K562 (cell line): ENCODE measurements around the gene FXYD4. TPM values are rescaled to one million over a fixed set of nuclear protein-coding genes. Genes with fewer than 3 reads are reported as not detected.

Experiments used
- ATAC-seq: fragments of 200-7000 bp; cut with Tn5 transposase; 3 replicates; pipeline ENCODE4 v1.9.1; 2020; ENCODE audit warnings: moderate library complexity
- BruUV-seq: library from RNA; stranded (reverse); fragments of 400-500 nt; replicated peaks from 2 replicates; lab custom pipeline; 2021; lab: Mats Ljungman, UMichigan
- CTCF ChIA-PET: fragments of 300-600 bp; formaldehyde crosslinking; extraction: SDS; loops from one replicate; lab custom pipeline; 2021; ENCODE audit warnings: low intra/inter-chr PET ratio; lab: Yijun Ruan, JAX
- POLR2A ChIA-PET: fragments of 300-600, 350-650 bp; sonication (Branson Sonifier 250); formaldehyde crosslinking; extraction: SDS; loops from one replicate; lab custom pipeline; 2021; ENCODE audit warnings: antibody characterized with exemption, inconsistent platforms; lab: Yijun Ruan, JAX
- DNase-seq, 4 experiments: peaks; one replicate each; pipeline versions ENCODE4 v3.0.0 to v3.0.0-alpha.2; 2011 to 2018; ENCODE audit warnings: low spot score in 3 of 4, mixed read lengths in 3 of 4; ENCODE audit errors: extremely low read depth in 1 of 4
- FAIRE-seq: peaks from 2 replicates; lab custom pipeline; 2011; peaks lifted over from hg19 to GRCh38; lab: Jason Lieb, UNC
- H2AFZ ChIP-seq: 2 replicates; pipeline ENCODE4 v1.6.0; 2011; ENCODE audit warnings: low read depth, low read length, control low read depth, inconsistent platforms
- H3K27ac ChIP-seq: fragments of 200-600 bp; 3 replicates; pipeline ENCODE4 v1.8.0; 2011; ENCODE audit warnings: low read depth, mild to moderate bottlenecking, control low read depth, inconsistent platforms, low read length, moderate library complexity, mixed read lengths; ENCODE audit errors: extremely low read depth
- H3K27me3 ChIP-seq, 2 experiments: fragments of 300-600 bp in 1 of 2; 2 replicates in 1 of 2; 3 replicates in 1 of 2; pipeline versions ENCODE4 v1.6.0 to v1.8.0; 2011; ENCODE audit warnings: inconsistent platforms in 2 of 2, low read length in 2 of 2, mild to moderate bottlenecking in 1 of 2, mixed read lengths in 1 of 2, moderate library complexity in 1 of 2; ENCODE audit not compliant: control insufficient read depth in 2 of 2, insufficient read depth in 2 of 2
- H3K36me3 ChIP-seq: fragments of 300-600 bp; 3 replicates; pipeline ENCODE4 v1.8.0; 2011; ENCODE audit warnings: mild to moderate bottlenecking, low read length, inconsistent platforms; ENCODE audit not compliant: control insufficient read depth, insufficient read depth
- H3K4me1 ChIP-seq, 2 experiments: fragments of 200-600 bp in 1 of 2; replicated peaks in 1 of 2; 2 replicates in 1 of 2; 3 replicates in 1 of 2; pipeline versions ENCODE4 v1.5.1 to v1.8.0; 2011; ENCODE audit warnings: inconsistent platforms in 2 of 2, low read length in 2 of 2, mild to moderate bottlenecking in 1 of 2, mixed read lengths in 1 of 2, moderate library complexity in 1 of 2; ENCODE audit not compliant: control insufficient read depth in 2 of 2, insufficient read depth in 2 of 2
- H3K4me2 ChIP-seq: 2 replicates; pipeline ENCODE4 v1.6.1; 2011; ENCODE audit warnings: low read length, control low read depth, inconsistent platforms, mixed read lengths; ENCODE audit not compliant: insufficient read depth
- H3K4me3 ChIP-seq: fragments of 200-600 bp; sonication (generic), shearing (Covaris generic); 2 replicates; pipeline ENCODE4 v1.5.1; 2016; ENCODE audit warnings: control low read depth, inconsistent platforms
- H3K79me2 ChIP-seq: fragments of 200-600 bp; 3 replicates; pipeline ENCODE4 v1.8.0; 2011; ENCODE audit warnings: low read length, inconsistent platforms; ENCODE audit not compliant: control insufficient read depth, insufficient read depth
- H3K9ac ChIP-seq, 2 experiments: 2 replicates each; pipeline versions ENCODE4 v1.6.0 to v1.6.1; 2011; ENCODE audit warnings: low read depth in 2 of 2, low read length in 2 of 2, control low read depth in 1 of 2, inconsistent platforms in 1 of 2, mild to moderate bottlenecking in 1 of 2, mixed read lengths in 1 of 2; ENCODE audit not compliant: insufficient read depth in 1 of 2
- H3K9me1 ChIP-seq: one replicate; pipeline ENCODE4 v1.6.0; 2011; ENCODE audit warnings: inconsistent platforms, mild to moderate bottlenecking, low read length, moderate library complexity; ENCODE audit not compliant: control insufficient read depth, insufficient read depth
- H3K9me3 ChIP-seq: replicated peaks from 2 replicates; pipeline ENCODE4 v1.5.1; 2011; ENCODE audit warnings: low read depth, low read length, inconsistent platforms; ENCODE audit not compliant: control insufficient read depth, insufficient read depth
- H4K20me1 ChIP-seq: replicated peaks from 2 replicates; pipeline ENCODE4 v1.6.1; 2011; ENCODE audit warnings: low read length, inconsistent platforms, mixed read lengths; ENCODE audit not compliant: control insufficient read depth, insufficient read depth
- BHLHE40 ChIP-seq: IDR thresholded peaks from 2 replicates; pipeline ENCODE4 v1.6.1; 2011; ENCODE audit warnings: low read length, improper control_type of control experiment
- BRCA1 ChIP-seq, 2 experiments: fragments of 450-650 bp in 1 of 2; sonication (generic) in 1 of 2; formaldehyde crosslinking in 1 of 2; IDR thresholded peaks; 2 replicates each; pipeline versions ENCODE4 v1.5.0 to v1.6.1; 2017 to 2020; ENCODE audit warnings: mild to moderate bottlenecking in 1 of 2, missing genetic modification reagents in 1 of 2
- FOXK1 ChIP-seq: sonication (generic); formaldehyde crosslinking; IDR thresholded peaks from 2 replicates; pipeline ENCODE4 v1.8.0; 2022; ENCODE audit warnings: missing genetic modification reagents, mild to moderate bottlenecking, borderline replicate concordance
- HNRNPUL1 ChIP-seq: fragments of 200-400 bp; formaldehyde crosslinking; IDR thresholded peaks from 2 replicates; pipeline ENCODE4 v1.6.1; 2017; ENCODE audit warnings: low read length
- KLF1 ChIP-seq: fragments of 450-650 bp; IDR thresholded peaks from 2 replicates; pipeline ENCODE4 v1.6.1; 2016; ENCODE audit warnings: missing genetic modification characterization, missing compliant biosample characterization
- MTA3 ChIP-seq: fragments of 450-650 bp; formaldehyde crosslinking; IDR thresholded peaks from 2 replicates; pipeline ENCODE4 v1.6.1; 2017; ENCODE audit warnings: mild to moderate bottlenecking, borderline replicate concordance
- NR3C1 ChIP-seq: sonication (generic); formaldehyde crosslinking; IDR thresholded peaks from 2 replicates; pipeline ENCODE4 v1.8.1; 2022; ENCODE audit warnings: missing genetic modification reagents
- PCBP2 ChIP-seq: fragments of 200-400 bp; formaldehyde crosslinking; IDR thresholded peaks from 2 replicates; pipeline ENCODE4 v1.6.1; 2018; ENCODE audit warnings: low read length, low read depth, mild to moderate bottlenecking, moderate library complexity; ENCODE audit not compliant: poor library complexity, severe bottlenecking
- PHB2 ChIP-seq: fragments of 450-650 bp; IDR thresholded peaks from 2 replicates; pipeline ENCODE4 v1.6.1; 2017; ENCODE audit warnings: low read depth
- POLR3G ChIP-seq: IDR thresholded peaks from 2 replicates; pipeline ENCODE4 v1.6.1; 2011; ENCODE audit not compliant: insufficient read length, insufficient replicate concordance; ENCODE audit errors: extremely low read depth
- PTTG1 ChIP-seq: fragments of 450-650 bp; IDR thresholded peaks from 2 replicates; pipeline ENCODE4 v1.6.1; 2016; ENCODE audit warnings: low read depth, mild to moderate bottlenecking, missing genetic modification characterization, missing compliant biosample characterization
- RBM17 ChIP-seq: fragments of 200-400 bp; formaldehyde crosslinking; IDR thresholded peaks from 2 replicates; pipeline ENCODE4 v1.6.1; 2017; ENCODE audit warnings: low read depth, mild to moderate bottlenecking, low read length, borderline replicate concordance
- VEZF1 ChIP-seq: fragments of 200-800 bp; sonication (Bioruptor generic); IDR thresholded peaks from 2 replicates; pipeline ENCODE4 v1.6.1; 2017; ENCODE audit warnings: missing genetic modification characterization, missing compliant biosample characterization
- ZBTB26 ChIP-seq: fragments of 450-650 bp; formaldehyde crosslinking; IDR thresholded peaks from 2 replicates; pipeline ENCODE4 v1.4.0; 2022; ENCODE audit warnings: missing genetic modification characterization
- ZNF140 ChIP-seq: fragments of 250-450 bp; sonication (Bioruptor Pico); IDR thresholded peaks from 2 replicates; pipeline ENCODE4 v1.8.0; 2021; ENCODE audit warnings: moderate library complexity, mild to moderate bottlenecking, inconsistent platforms
- ZNF263 ChIP-seq: sonication (generic); formaldehyde crosslinking; IDR thresholded peaks from 2 replicates; pipeline ENCODE4 v1.8.0; 2022; ENCODE audit warnings: mild to moderate bottlenecking, missing genetic modification reagents, borderline replicate concordance
- ZNF384 ChIP-seq: IDR thresholded peaks from 2 replicates; pipeline ENCODE4 v1.6.1; 2012; ENCODE audit warnings: low read depth, low read length, improper control_type of control experiment
- ZNF512 ChIP-seq: IDR thresholded peaks from 2 replicates; pipeline ENCODE4 v1.6.1; 2016; ENCODE audit warnings: missing genetic modification characterization, missing compliant biosample characterization
- WGBS: fragments of 100-300 bp; shearing (Covaris generic); methylation state at CpG from one replicate; pipeline ENCODE4 v1.1.6; 2016; ENCODE audit warnings: low coverage, mixed read lengths; ENCODE audit not compliant: insufficient coverage; ENCODE audit errors: missing lambda C conversion rate; 5-methylcytosine and 5-hydroxymethylcytosine counted together
- in situ Hi-C: fragments of 300-500 bp; cut with MboI; formaldehyde crosslinking; loops from 4 replicates; pipeline ENCODE4 v1.15.0; 2018; ENCODE audit warnings: inconsistent platforms, mixed read lengths
- intact Hi-C: fragments of 100-400 bp; cut with micrococcal nuclease; formaldehyde crosslinking; loops from 2 replicates; pipeline ENCODE4 v1.14.2; 2022
- polyA plus RNA-seq, 8 experiments: library from polyadenylated mRNA; depleted of rRNA in 4 of 8; stranded (reverse) in 5 of 8; unstranded in 3 of 8; fragments of >200 nt; fragmentation: Nextera tagmentation in 2 of 8; fragmentation: Illumina TruSeq in 1 of 8; extraction: Ambion mirVana in 2 of 8; extraction: Trizol in 1 of 8; gene quantifications; 2 replicates each; pipeline versions ENCODE4 v1.2.1 to v1.2.3, GENCODE V29; 2011 to 2014; ENCODE audit warnings: inconsistent platforms in 1 of 8, missing spikeins in 1 of 8
- total RNA-seq, 7 experiments: library from RNA; depleted of rRNA in 6 of 7; stranded (reverse); fragments of >200 nt in 6 of 7; fragmentation: Illumina TruSeq in 2 of 7; extraction: Trizol in 2 of 7; gene quantifications; 2 replicates each; pipeline versions ENCODE4 v1.2.1 to v1.2.3, GENCODE V29; 2011 to 2021; ENCODE audit warnings: low replicate concordance in 1 of 7

The FXYD4 gene
- total and polyA plus RNA-seq, 9 of the 15 experiments (the other 6 are each of a cell fraction or from before 2014, with no cell fraction given) = not detected

- FAIRE-seq (no peak), DNase-seq (no peak), ATAC-seq (no peak)
- intact Hi-C loops (no loop called here), in situ Hi-C loops (no loop called here)
- no TSS peak for BruUV-seq
- Histone ChIP-seq H3K9me1 (no peaks in the 10 kb centered on the region), H3K27me3 (peaks cover 0 to 15% of the 10 kb centered on the region in 2 experiments; a peak in 2 of 5 replicates), H3K4me3 (no peak overlapping the region), H3K27ac (no peak overlapping the region), H3K36me3 (no peaks in the 10 kb centered on the region), H3K4me2 (no peak overlapping the region), H3K9ac (peak overlapping the region in 1 of 2 experiments; percentile 43; a peak in 2 of 4 replicates), H2AFZ (no peak overlapping the region), H3K79me2 (no peaks in the 10 kb centered on the region), H4K20me1 (no peaks in the 10 kb centered on the region), H3K9me3 (no peaks in the 10 kb centered on the region), H3K4me1 (peaks cover 8 to 29% of the 10 kb centered on the region in 2 experiments; a peak in 4 of 5 replicates)
- 27% methylated on average over 12 of the region's 12 CpGs for WGBS
- ChIA-PET CTCF (no interaction called here), POLR2A (interaction anchor here (2.7 kb wide), 1 partner anchor 9 kb away, joined by 14 read pairs; no protein-coding TSS in a partner anchor)
- no peak for TF ChIP-seq KLF1 (tag)
- TF ChIP-seq BHLHE40 = no peak
- no peak for TF ChIP-seq NR3C1 (CRISPR knock-in tag)
- no peak for TF ChIP-seq ZBTB26 (CRISPR knock-in tag)
- no peak for TF ChIP-seq MTA3
- no peak for TF ChIP-seq ZNF140
- no peak for TF ChIP-seq POLR3G
- TF ChIP-seq PHB2 = no peak
- TF ChIP-seq ZNF263 (CRISPR knock-in tag) = no peak
- TF ChIP-seq FOXK1 = no peak
- TF ChIP-seq HNRNPUL1 = no peak
- no peak for TF ChIP-seq PTTG1 (tag)
- TF ChIP-seq ZNF384 = no peak
- no peak for TF ChIP-seq RBM17
- no peak for TF ChIP-seq ZNF512 (tag)
- TF ChIP-seq PCBP2 = no peak
- TF ChIP-seq VEZF1 (CRISPR knock-in tag) = no peak
- TF ChIP-seq BRCA1 (IDR thresholded peaks at IDR 0.05) = no peak
- no peak for TF ChIP-seq BRCA1 (CRISPR knock-in tag; IDR thresholded peaks at IDR 0.05)
Observed at GRCh38 chr10:43375401-43376020, 4.1 kb downstream of the FXYD4 start.
